GM12801 (cell line): Measurements from ENCODE around the gene ACVR1.

Experiments used
- TF ChIP-seq, protein P1 (sequence below): IDR thresholded peaks from one replicate; pipeline ENCODE4 v1.5.1; 2011; ENCODE audit warnings: control low read depth; ENCODE audit not compliant: insufficient read length; ENCODE audit errors: extremely low read depth

ACVR1 gene

DNA sequence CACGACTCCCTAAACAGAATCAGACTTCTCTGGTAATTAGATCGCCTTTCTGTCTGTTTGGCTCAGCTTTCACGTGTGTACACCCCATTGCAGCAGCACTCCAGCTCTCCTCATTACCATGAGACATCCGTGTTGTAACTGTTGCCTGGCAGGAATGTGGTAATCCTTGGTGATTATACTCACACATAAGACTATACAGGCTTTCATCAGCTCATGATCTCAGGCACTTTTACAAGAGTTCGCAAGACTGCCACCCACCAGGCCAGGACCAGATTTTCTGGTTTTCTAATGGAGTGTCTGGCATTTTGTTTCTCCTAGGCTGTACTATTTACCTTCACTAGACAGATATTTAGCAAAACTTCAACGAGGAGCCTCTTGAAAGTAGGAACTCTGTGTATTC is 50.2 kb downstream of the ACVR1 start:
- TF ChIP-seq, protein P1, sequence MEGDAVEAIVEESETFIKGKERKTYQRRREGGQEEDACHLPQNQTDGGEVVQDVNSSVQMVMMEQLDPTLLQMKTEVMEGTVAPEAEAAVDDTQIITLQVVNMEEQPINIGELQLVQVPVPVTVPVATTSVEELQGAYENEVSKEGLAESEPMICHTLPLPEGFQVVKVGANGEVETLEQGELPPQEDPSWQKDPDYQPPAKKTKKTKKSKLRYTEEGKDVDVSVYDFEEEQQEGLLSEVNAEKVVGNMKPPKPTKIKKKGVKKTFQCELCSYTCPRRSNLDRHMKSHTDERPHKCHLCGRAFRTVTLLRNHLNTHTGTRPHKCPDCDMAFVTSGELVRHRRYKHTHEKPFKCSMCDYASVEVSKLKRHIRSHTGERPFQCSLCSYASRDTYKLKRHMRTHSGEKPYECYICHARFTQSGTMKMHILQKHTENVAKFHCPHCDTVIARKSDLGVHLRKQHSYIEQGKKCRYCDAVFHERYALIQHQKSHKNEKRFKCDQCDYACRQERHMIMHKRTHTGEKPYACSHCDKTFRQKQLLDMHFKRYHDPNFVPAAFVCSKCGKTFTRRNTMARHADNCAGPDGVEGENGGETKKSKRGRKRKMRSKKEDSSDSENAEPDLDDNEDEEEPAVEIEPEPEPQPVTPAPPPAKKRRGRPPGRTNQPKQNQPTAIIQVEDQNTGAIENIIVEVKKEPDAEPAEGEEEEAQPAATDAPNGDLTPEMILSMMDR = no peak

DNA sequence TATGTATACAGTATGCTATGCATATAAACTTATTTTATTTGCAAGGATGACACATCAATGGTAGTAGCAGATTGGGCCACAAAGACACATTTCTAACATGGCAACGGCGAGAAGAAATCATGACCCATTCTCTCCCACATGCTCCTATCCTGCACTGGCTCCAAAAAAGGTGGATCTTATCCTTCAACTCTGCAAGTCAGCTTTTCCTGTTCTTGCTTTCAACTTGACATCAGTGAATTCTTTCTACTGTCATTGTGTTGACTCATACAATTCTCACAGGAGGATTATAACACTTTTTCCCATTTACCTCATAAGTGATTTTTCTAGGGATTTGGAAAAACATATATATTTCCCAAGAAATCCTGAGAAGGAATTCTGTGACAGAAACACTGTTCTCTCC is 53.1 kb downstream of the ACVR1 start:
- TF ChIP-seq, protein P1 = no peak

DNA sequence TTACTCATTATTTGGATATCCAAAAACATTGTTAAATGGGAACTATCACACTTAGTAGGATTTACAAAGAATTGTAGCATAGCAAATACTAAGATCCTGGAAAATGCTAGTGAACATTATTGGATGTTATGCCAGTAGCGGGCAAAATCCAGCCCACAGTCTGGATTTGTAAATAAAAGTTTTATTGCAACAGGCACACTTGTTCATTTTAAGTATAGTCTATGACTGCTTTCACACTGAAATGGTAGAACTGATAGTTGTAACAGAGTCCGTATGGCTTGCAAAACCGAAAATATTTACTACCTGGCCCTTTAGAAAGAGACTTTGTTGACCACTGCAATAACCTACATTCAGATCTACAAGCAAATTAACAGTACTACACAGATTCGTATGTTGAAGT is 53.6 kb downstream of the ACVR1 start:
- TF ChIP-seq, protein P1 = no peak

DNA sequence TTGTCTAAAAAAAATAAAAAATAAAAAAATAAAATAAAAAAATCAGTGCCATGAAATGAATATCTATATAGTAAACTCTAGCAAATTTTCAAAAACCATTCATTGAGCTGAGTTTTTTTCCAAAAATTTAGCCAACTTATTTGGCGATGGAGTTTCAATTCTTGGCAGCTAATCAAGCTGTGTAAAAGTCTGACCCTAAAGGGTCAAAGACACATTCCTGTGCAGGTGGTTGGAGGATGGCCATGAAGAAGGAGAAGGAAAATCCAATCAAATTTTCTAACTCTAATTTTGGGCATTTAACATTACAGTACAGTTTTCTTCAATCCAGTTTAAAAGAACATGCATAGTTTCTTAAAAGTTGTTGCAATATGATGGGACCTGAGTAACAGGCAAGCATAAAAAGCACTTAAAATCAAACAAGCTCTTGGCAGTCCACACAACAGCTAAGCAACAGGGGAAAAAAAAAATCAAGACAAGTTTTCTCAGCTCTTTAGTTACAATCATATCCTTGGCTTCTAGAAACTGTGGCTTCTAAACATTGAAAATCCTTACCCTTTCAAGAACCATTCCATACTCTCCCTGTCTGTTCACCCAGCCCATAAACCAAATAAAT is 54.5 kb downstream of the ACVR1 start:
- TF ChIP-seq, protein P1 = no peak

DNA sequence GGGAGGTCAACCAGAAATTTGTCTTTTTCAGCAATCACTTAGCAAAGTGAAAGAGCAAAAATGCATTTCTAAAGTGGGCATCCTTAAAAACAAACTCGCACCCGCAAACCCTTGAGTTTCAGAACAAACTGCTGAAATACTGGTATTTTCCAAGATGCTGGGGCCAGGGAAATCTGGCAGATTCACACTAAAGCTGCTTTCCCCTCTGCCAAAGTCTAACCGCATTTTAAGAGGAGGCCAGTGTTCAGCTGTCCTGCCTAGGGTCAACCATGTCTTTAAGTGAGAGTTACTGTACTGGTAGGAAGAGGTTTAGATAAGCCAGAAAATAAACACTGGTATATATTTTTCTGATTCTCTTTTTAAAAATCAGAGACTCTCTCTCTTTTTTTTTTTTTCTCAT is 55.9 kb downstream of the ACVR1 start:
- TF ChIP-seq, protein P1 = no peak

DNA sequence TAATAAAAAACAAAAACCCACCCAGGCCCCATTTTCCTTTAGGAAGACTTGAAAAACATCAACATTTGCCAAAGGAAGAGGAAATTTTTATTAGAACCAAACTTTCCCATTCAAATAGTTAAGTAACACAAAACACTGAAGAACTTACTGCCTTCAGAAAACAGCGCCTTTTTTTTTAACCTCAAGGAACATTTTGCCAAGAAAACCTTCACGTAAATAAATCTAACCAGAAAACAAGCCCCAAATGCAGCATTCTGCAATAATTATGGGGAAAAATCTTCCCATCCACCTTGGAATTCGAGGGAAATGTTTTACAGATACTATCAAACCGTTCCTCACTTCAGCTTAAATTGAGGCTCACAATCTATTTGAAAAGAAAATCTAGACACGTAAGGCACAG is 56.4 kb downstream of the ACVR1 start:
- TF ChIP-seq, protein P1 = no peak

DNA sequence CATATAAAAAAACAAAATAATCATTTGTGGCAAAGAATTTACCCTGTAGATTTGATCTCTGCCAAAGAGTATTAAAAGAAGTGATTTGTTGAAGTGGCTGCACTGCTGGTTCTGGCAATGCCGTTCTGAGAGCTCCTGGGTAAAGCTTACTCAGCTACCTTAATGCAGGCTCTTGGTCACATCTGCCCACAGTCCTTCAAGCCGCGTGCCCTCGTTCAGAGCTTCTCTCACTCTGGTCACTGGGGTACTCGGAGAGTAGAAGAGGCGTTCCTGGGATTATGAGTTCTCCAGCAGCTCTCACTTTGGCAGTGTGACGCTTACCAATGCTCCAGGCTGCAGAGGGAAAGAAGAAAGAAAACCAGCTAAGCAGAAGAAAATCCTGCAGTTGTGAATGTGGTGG is 57.9 kb downstream of the ACVR1 start:
- TF ChIP-seq, protein P1 = no peak

DNA sequence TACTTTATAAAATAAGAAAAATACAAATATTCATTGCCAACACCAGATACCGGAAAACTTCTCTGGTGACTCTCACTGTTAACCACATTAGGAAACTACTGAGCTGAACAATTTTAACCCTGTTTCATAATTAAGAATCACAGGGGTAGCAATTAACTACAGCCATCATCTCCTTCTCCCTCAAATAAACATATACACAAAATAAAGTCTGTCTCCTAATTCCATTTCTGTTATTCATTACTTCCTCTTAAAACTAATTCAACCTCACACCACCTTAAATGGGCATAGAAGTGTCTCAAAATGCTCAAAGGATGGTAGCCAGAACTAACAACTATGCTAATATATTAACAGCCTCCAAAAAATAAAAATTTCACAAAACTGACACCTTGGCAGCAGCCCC is 60.7 kb downstream of the ACVR1 start:
- TF ChIP-seq, protein P1 = no peak
